ENCODE measurements around the gene MTMR2.

DNA sequence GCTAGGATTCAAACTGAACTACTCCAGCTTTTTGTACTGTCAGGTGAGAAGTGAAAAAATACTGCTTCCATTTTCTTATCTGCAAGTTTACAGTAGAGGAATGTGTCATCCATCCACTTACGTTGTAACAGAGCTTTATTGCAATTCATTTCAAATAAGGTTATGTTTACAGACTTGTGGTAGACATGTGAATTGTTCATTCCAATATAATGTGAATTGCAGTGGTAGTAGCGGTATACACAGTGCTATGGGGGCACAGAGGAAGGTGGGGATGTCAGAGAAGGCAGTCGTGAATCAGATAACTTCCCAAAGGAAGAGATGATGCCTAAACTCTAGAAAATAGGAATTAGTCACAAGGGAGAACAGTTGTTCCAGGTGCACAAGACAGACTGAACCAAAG is 91.1 kb downstream of the MTMR2 start:
- no peak for TF ChIP-seq FOXK2 (IDR thresholded peaks at IDR 0.05)
- TF ChIP-seq FOXM1 (IDR thresholded peaks at IDR 0.05; ENCODE audit: borderline replicate concordance): no peak
- TF ChIP-seq NFRKB (IDR thresholded peaks at IDR 0.05): no peak
